ENCODE data around the gene CADM1.

CADM1 gene

GRCh38 chr11:115269191-115269950, 234.8 kb downstream of the CADM1 start:
- DNase-seq: no peak

GRCh38 chr11:115267871-115268270, 236.3 kb downstream of the CADM1 start:
- no peak for DNase-seq

GRCh38 chr11:115267238-115267781, 236.9 kb downstream of the CADM1 start:
- no peak for DNase-seq

GRCh38 chr11:115266066-115266639, 238.1 kb downstream of the CADM1 start:
- DNase-seq: no peak

- DNase-seq: no peak
Measured at GRCh38 chr11:115263799-115264656, 240.2 kb downstream of the CADM1 start.

GRCh38 chr11:115258216-115258615, 246.0 kb downstream of the CADM1 start:
- no peak for DNase-seq

GRCh38 chr11:115257678-115258077, 246.5 kb downstream of the CADM1 start:
- DNase-seq: no peak

GRCh38 chr11:115257270-115257669, 246.9 kb downstream of the CADM1 start:
- DNase-seq: no peak

GRCh38 chr11:115256397-115257197, 247.6 kb downstream of the CADM1 start:
- DNase-seq: no peak

- DNase-seq: no peak
Measured at GRCh38 chr11:115255006-115255762, 249.0 kb downstream of the CADM1 start.

GRCh38 chr11:115251126-115251525, 253.1 kb downstream of the CADM1 start:
- no peak for DNase-seq

GRCh38 chr11:115249061-115249578, 255.1 kb downstream of the CADM1 start:
- no peak for DNase-seq

GRCh38 chr11:115247953-115248352, 256.3 kb downstream of the CADM1 start:
- DNase-seq: no peak

- DNase-seq: no peak
Measured at GRCh38 chr11:115247361-115247760, 256.9 kb downstream of the CADM1 start.

- DNase-seq: no peak
Measured at GRCh38 chr11:115244758-115245157, 259.5 kb downstream of the CADM1 start.

GRCh38 chr11:115244296-115244695, 259.9 kb downstream of the CADM1 start:
- DNase-seq: no peak

GRCh38 chr11:115242982-115243381, 261.2 kb downstream of the CADM1 start:
- DNase-seq: no peak

GRCh38 chr11:115241899-115242298, 262.3 kb downstream of the CADM1 start:
- DNase-seq: no peak

- no peak for DNase-seq
Measured at GRCh38 chr11:115238791-115239190, 265.4 kb downstream of the CADM1 start.

GRCh38 chr11:115238086-115238485, 266.1 kb downstream of the CADM1 start:
- no peak for DNase-seq

GRCh38 chr11:115237578-115237977, 266.6 kb downstream of the CADM1 start:
- DNase-seq: no peak

GRCh38 chr11:115234794-115235193, 269.4 kb downstream of the CADM1 start:
- DNase-seq: no peak
